ENCODE measurements around the gene SLC35F3. TPM values are rescaled to one million over a fixed set of nuclear protein-coding genes. Genes with fewer than 3 reads are reported as not detected.
A peak's percentile ranks its signal among the peaks of the same experiment; 100 is the strongest.

The SLC35F3 gene
- total RNA-seq, 2 experiments from 2014 or later, result 0.08 TPM; not detected in 1

DNA sequence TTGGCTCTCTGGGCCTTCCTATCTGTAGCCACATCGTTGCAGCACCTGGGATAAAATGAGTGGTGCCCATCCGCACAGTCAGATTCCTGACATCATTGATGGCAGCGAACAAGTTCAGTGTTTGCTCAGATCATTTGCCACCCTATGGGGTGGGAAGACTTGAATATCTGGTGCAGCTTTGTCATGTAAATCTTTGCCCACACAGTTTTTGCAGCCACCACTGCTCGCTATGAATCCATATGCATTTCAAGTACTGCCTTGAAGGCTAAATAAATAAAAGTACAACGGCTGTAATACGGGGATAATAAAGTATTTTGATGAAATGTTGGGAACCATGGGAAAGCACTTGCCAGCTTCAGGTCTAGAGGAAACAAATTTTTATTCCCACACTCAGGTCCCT, 412.5 kb downstream of the SLC35F3 start:
- no peaks in the 10 kb centered on the region for H3K9me3 Mint-ChIP-seq
- no peaks in the 10 kb centered on the region for H3K9me3 ChIP-seq (ENCODE audit: control insufficient read depth in 1 of 2, insufficient read depth in 1 of 2, low read length in 2 of 2)
- H3K4me1 ChIP-seq (ENCODE audit: insufficient read depth, low read length), result peaks cover 62% of the 10 kb centered on the region
- no peak overlapping the region for H3K4me3 ChIP-seq (ENCODE audit: low read length)
- intact Hi-C loops (cut with DNase I, micrococcal nuclease), result loop anchor here in 1 of 2 experiments (10.0 kb wide), 1 partner anchor 1012 kb away; no protein-coding TSS in a partner anchor
- no peaks in the 10 kb centered on the region for H3K27me3 Mint-ChIP-seq
- no peaks in the 10 kb centered on the region for H3K27me3 ChIP-seq (ENCODE audit: control insufficient read depth in 1 of 2, insufficient read depth in 2 of 2, low read length in 2 of 2)
- no peak for TF ChIP-seq CTCF (IDR thresholded peaks at IDR 0.05)
- ATAC-seq (ENCODE audit: poor library complexity) (no peak), DNase-seq (no peak)
- CTCF ChIA-PET, result interaction anchor here (1.0 to 1.4 kb wide), 2 partner anchors 12 to 104 kb away, joined by 3 read pairs; no protein-coding TSS in a partner anchor
- POLR2A ChIA-PET, result interaction anchor here (0.6 to 2.6 kb wide), 3 partner anchors 17 to 104 kb away, joined by 3 to 15 read pairs (median 3); partner anchors contain the start of gene COA6
- H3K27ac ChIP-seq (ENCODE audit: low read depth in 1 of 2, low read length in 2 of 2), result peak overlapping the region in 1 of 2 donors; percentile 93
- no peaks in the 10 kb centered on the region for H3K36me3 ChIP-seq (ENCODE audit: insufficient read depth, low read length)
- no peak overlapping the region for H3K4me3 Mint-ChIP-seq
- H3K27ac Mint-ChIP-seq, result peak overlapping the region; percentile 92
- peaks cover 44% of the 10 kb centered on the region for H3K4me1 Mint-ChIP-seq (ENCODE audit: low read depth)
- no peaks in the 10 kb centered on the region for H3K36me3 Mint-ChIP-seq (ENCODE audit: low read depth)

- H3K36me3 ChIP-seq (ENCODE audit: insufficient read depth, low read length), result no peaks in the 10 kb centered on the region
- Mint-ChIP-seq H3K27me3 (peaks cover 4% of the 10 kb centered on the region), H3K9me3 (no peaks in the 10 kb centered on the region), H3K4me3 (no peak overlapping the region), H3K4me1 (ENCODE audit: low read depth) (peaks cover 44% of the 10 kb centered on the region), H3K27ac (no peak overlapping the region), H3K36me3 (ENCODE audit: low read depth) (no peaks in the 10 kb centered on the region)
- TF ChIP-seq CTCF (IDR thresholded peaks at IDR 0.05), result no peak
- ChIA-PET POLR2A (interaction anchor here (1.2 kb wide), 1 partner anchor 7 kb away, joined by 3 read pairs; no protein-coding TSS in a partner anchor), CTCF (interaction anchor here (0.9 to 10.2 kb wide), 2 partner anchors 8 to 17 kb away, joined by 3 to 156 read pairs; no protein-coding TSS in a partner anchor)
- no peaks in the 10 kb centered on the region for H3K9me3 ChIP-seq (ENCODE audit: control insufficient read depth in 1 of 2, insufficient read depth in 1 of 2, low read length in 2 of 2)
- intact Hi-C loops (cut with DNase I, micrococcal nuclease), result no loop called here
- H3K4me1 ChIP-seq (ENCODE audit: insufficient read depth, low read length), result peaks cover 39% of the 10 kb centered on the region
- DNase-seq, result no peak
- no peak overlapping the region for H3K27ac ChIP-seq (ENCODE audit: low read depth in 1 of 2, low read length in 2 of 2)
- ATAC-seq (ENCODE audit: poor library complexity), result no peak
- H3K27me3 ChIP-seq (ENCODE audit: control insufficient read depth in 1 of 2, insufficient read depth in 2 of 2, low read length in 2 of 2), result peaks cover 0 to 6% of the 10 kb centered on the region in 2 experiments
- no peak overlapping the region for H3K4me3 ChIP-seq (ENCODE audit: low read length)
These were observed 415.6 kb downstream of the SLC35F3 start for GRCh38 chr1:234320069-234320468.

GRCh38 chr1:234320549-234320948, 416.1 kb downstream of the SLC35F3 start:
- no peaks in the 10 kb centered on the region for H3K9me3 ChIP-seq (ENCODE audit: control insufficient read depth in 1 of 2, insufficient read depth in 1 of 2, low read length in 2 of 2)
- H3K27me3 Mint-ChIP-seq, result peaks cover 4% of the 10 kb centered on the region
- H3K27me3 ChIP-seq (ENCODE audit: control insufficient read depth in 1 of 2, insufficient read depth in 2 of 2, low read length in 2 of 2), result peaks cover 0 to 6% of the 10 kb centered on the region in 2 experiments
- H3K36me3 Mint-ChIP-seq (ENCODE audit: low read depth), result no peaks in the 10 kb centered on the region
- H3K9me3 Mint-ChIP-seq, result no peaks in the 10 kb centered on the region
- intact Hi-C loops (cut with DNase I, micrococcal nuclease), result no loop called here
- H3K27ac ChIP-seq (ENCODE audit: low read depth in 1 of 2, low read length in 2 of 2), result no peak overlapping the region
- H3K4me1 Mint-ChIP-seq (ENCODE audit: low read depth), result peaks cover 39% of the 10 kb centered on the region
- no peak overlapping the region for H3K4me3 Mint-ChIP-seq
- no peak overlapping the region for H3K27ac Mint-ChIP-seq
- no peak for TF ChIP-seq CTCF (IDR thresholded peaks at IDR 0.05)
- no peak for DNase-seq
- ATAC-seq (ENCODE audit: poor library complexity), result no peak
- H3K4me3 ChIP-seq (ENCODE audit: low read length), result no peak overlapping the region
- no peaks in the 10 kb centered on the region for H3K36me3 ChIP-seq (ENCODE audit: insufficient read depth, low read length)
- peaks cover 38% of the 10 kb centered on the region for H3K4me1 ChIP-seq (ENCODE audit: insufficient read depth, low read length)
- ChIA-PET CTCF (interaction anchor here (10.2 kb wide), 1 partner anchor 8 kb away, joined by 156 read pairs; no protein-coding TSS in a partner anchor), POLR2A (interaction anchor here (1.2 kb wide), 1 partner anchor 8 kb away, joined by 3 read pairs; no protein-coding TSS in a partner anchor)

All from CD4-positive, alpha-beta T cell (primary cell).